Measurements from ENCODE around the gene DKK3. TPM values are rescaled to one million over a fixed set of nuclear protein-coding genes. Genes with fewer than 3 reads are reported as not detected.

Gene DKK3
- polyA plus RNA-seq, 1 of the 3 experiments (the other 2 are of a cell fraction), result 1,174 TPM

DNA sequence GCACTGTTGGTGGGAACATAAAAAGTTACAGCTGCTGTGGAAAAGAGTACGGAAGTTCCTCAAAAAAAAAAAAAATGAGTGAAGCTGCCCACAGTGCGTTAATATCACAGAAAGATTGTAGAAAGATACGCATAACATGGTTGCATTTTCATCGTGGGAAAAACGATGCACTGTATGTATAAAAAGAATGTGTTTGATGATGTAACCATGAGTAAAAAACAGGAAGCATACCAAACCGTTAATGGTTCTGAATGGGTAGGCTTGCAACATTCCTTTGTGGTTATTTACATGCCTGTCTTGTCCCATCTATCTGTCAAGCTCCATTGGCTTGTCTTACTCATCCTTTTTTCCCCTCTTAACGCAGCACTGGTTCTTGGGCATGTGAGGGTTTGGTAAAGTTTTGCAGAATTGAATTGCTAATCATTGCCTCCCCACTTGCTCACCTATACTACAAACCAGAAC is 33.8 kb upstream of the DKK3 start:
- no peaks in the 10 kb centered on the region for H3K27me3 ChIP-seq (ENCODE audit: insufficient read depth)
- TF ChIP-seq POLR2AphosphoS5 (IDR thresholded peaks at IDR 0.05; ENCODE audit: low read depth, low read length) (peak; percentile 76; the same call in 1 of the 2 replicates), MXI1 (IDR thresholded peaks at IDR 0.05; ENCODE audit: low read depth, low read length) (no peak), SMC3 (IDR thresholded peaks at IDR 0.05; ENCODE audit: low read depth, low read length) (no peak), RAD21 (IDR thresholded peaks at IDR 0.05; ENCODE audit: low read length) (no peak), ELF1 (IDR thresholded peaks at IDR 0.05) (peak; percentile 53; the same call in 1 of the 2 replicates), TAF1 (IDR thresholded peaks at IDR 0.05; ENCODE audit: borderline replicate concordance, low read depth, low read length) (no peak), CHD2 (IDR thresholded peaks at IDR 0.05; ENCODE audit: low read length, partially characterized antibody) (no peak), JUND (IDR thresholded peaks at IDR 0.05) (peak; percentile 91), YY1 (IDR thresholded peaks at IDR 0.05; ENCODE audit: low read depth) (no peak), REST (IDR thresholded peaks at IDR 0.05; ENCODE audit: low read depth, low read length) (0 out of 2 replicates have a peak, but pooled peaks have one; percentile 18), ZBTB33 (IDR thresholded peaks at IDR 0.05; ENCODE audit: borderline replicate concordance, low read depth) (0 out of 2 replicates have a peak, but pooled peaks have one; percentile 32), GABPA (IDR thresholded peaks at IDR 0.05; ENCODE audit: low read depth) (no peak), GATA2 (CRISPR knock-in tag; IDR thresholded peaks at IDR 0.05) (no peak), MEF2A (IDR thresholded peaks at IDR 0.05; ENCODE audit: borderline replicate concordance, low read depth) (0 out of 2 replicates have a peak, but pooled peaks have one; percentile 23), EP300 (IDR thresholded peaks at IDR 0.05; ENCODE audit: borderline replicate concordance in 1 of 2, low read depth in 1 of 2, low read length in 1 of 2) (peak in 1 of 2 experiments; percentile 94; a peak in 1 of 4 replicates), NFIC (IDR thresholded peaks at IDR 0.05; ENCODE audit: borderline replicate concordance) (peak; percentile 76), RXRA (IDR thresholded peaks at IDR 0.05; ENCODE audit: borderline replicate concordance, low read depth) (0 out of 2 replicates have a peak, but pooled peaks have one; percentile 34), FOXM1 (IDR thresholded peaks at IDR 0.05; ENCODE audit: low read depth) (peak; percentile 76; the same call in 1 of the 2 replicates), TEAD4 (IDR thresholded peaks at IDR 0.05; ENCODE audit: borderline replicate concordance, insufficient read depth) (peak; percentile 90), TCF12 (IDR thresholded peaks at IDR 0.05) (peak; percentile 89), CTCF (IDR thresholded peaks at IDR 0.05) (no peak)
- TF ChIP-seq, protein P1, sequence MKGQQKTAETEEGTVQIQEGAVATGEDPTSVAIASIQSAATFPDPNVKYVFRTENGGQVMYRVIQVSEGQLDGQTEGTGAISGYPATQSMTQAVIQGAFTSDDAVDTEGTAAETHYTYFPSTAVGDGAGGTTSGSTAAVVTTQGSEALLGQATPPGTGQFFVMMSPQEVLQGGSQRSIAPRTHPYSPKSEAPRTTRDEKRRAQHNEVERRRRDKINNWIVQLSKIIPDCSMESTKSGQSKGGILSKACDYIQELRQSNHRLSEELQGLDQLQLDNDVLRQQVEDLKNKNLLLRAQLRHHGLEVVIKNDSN (IDR thresholded peaks at IDR 0.05; ENCODE audit: borderline replicate concordance, low read depth), result no peak
- TF ChIP-seq, protein P2, sequence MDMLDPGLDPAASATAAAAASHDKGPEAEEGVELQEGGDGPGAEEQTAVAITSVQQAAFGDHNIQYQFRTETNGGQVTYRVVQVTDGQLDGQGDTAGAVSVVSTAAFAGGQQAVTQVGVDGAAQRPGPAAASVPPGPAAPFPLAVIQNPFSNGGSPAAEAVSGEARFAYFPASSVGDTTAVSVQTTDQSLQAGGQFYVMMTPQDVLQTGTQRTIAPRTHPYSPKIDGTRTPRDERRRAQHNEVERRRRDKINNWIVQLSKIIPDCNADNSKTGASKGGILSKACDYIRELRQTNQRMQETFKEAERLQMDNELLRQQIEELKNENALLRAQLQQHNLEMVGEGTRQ (IDR thresholded peaks at IDR 0.05; ENCODE audit: borderline replicate concordance, low read depth, low read length), result no peak
- TF ChIP-seq, protein P3, sequence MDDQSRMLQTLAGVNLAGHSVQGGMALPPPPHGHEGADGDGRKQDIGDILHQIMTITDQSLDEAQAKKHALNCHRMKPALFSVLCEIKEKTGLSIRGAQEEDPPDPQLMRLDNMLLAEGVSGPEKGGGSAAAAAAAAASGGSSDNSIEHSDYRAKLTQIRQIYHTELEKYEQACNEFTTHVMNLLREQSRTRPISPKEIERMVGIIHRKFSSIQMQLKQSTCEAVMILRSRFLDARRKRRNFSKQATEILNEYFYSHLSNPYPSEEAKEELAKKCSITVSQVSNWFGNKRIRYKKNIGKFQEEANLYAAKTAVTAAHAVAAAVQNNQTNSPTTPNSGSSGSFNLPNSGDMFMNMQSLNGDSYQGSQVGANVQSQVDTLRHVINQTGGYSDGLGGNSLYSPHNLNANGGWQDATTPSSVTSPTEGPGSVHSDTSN (IDR thresholded peaks at IDR 0.05), result peak; percentile 97

More for the DNA sequence above, 33.8 kb upstream of the DKK3 start:
- Histone ChIP-seq H4K20me1 (ENCODE audit: insufficient read depth) (no peaks in the 10 kb centered on the region), H3F3A (replicated peaks; ENCODE audit: insufficient read depth) (peaks cover 37% of the 10 kb centered on the region), H3K9ac (peak overlapping the region; percentile 74; the same call in 1 of the 2 replicates), H3K27ac (ENCODE audit: low read depth in 2 of 2, low read length in 1 of 2) (peak overlapping the region; percentile 70 to 96; a peak in 3 of 4 replicates), H3K36me3 (replicated peaks in 1 of 2; ENCODE audit: control insufficient read depth in 1 of 2, insufficient read depth in 2 of 2, low read length in 1 of 2) (no peaks in the 10 kb centered on the region), H3K9me2 (no peaks in the 10 kb centered on the region), H3K9me3 (no peaks in the 10 kb centered on the region), H3K4me2 (no peak overlapping the region), H2AFZ (ENCODE audit: low read depth) (no peak overlapping the region), H3K79me2 (ENCODE audit: insufficient read depth) (no peaks in the 10 kb centered on the region), H3K4me1 (ENCODE audit: control insufficient read depth in 1 of 2, insufficient read depth in 2 of 2, low read depth in 1 of 2, low read length in 1 of 2) (peaks cover 6 to 16% of the 10 kb centered on the region in 2 experiments; a peak in 3 of 4 replicates), H3K4me3 (ENCODE audit: low read depth in 2 of 2, low read length in 1 of 2) (no peak overlapping the region)
- ChIA-PET CTCF (interaction anchor here (0.8 to 17.0 kb wide), 6 partner anchors 34 to 244 kb away, joined by 4 to 488 read pairs (median 42); partner anchors contain the start of gene DKK3), POLR2A (no interaction called here)
- WGBS (ENCODE audit: low lambda C conversion rate), result 14% methylated on average over 7 of the region's 7 CpGs
- no peak for DNase-seq
